ENCODE measurements around the gene ILDR1.

ILDR1 gene

DNA sequence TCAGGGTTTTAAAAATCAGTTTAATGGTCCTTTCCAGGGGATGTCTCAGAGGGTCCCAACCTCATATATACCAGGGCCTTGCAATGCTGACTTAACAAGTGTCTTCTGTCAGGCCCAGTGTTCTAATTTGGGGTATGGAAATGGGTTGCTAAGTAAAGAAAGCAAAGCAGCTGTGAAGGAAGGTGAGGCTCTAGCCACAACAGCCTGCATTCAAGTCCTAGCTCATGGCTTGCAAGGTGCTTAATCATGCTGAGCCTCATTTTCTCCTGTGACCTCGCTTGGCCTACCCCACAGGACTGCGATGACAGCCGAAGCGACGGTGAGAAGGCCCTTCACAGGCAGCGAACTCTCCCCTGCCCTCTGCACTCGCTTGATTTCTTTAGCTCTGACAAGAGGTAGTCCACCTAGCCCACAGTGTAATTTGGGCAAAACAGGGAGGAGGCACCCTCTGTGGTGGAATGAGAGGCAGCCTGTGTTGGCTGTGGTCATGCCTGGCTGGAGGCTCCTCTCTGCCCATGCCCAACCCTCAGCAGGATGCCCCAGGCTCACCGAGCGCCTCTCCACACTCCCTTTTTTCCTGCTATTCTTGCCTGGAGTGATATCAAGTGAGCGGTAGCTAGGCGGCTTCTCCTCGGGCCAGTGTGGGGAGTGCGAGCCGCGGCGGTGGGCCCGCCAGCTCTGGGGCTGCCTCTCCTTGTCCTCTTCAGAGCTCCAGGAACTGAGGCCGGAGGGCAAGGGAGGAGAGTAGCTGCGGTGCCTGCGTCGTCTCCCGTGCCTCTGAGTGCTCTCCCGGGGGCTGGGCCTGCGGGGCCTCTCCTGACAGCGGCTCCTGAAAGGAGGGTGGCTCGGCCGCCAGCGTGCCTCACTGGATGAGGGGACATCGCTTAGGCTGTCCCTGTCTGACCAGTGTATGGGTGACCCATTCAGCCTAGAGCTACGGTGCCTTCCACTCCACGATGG lies 29.2 kb downstream of the ILDR1 start:
- DNase-seq (ENCODE audit: low spot score), result no peak

DNA sequence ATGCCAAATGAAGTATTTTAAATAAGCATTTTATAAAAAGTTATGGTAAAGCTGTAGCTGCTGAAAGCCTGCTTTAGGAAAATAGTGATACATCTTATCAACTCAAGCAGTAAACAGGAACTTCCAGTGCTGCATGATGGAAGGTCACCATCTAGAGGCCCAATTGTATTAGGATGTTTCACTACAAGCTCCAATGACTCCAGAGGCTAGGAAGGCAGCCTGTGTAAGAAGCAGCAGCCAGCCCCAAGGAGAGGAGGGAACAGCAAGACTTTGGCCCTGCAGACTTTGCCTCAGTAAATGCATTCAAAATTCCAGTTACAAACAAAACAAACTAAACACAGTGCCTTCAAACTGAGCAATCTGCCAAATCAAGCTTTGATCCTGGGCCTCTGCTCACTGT lies 32.1 kb downstream of the ILDR1 start:
- no peak for DNase-seq (ENCODE audit: low spot score)

DNA sequence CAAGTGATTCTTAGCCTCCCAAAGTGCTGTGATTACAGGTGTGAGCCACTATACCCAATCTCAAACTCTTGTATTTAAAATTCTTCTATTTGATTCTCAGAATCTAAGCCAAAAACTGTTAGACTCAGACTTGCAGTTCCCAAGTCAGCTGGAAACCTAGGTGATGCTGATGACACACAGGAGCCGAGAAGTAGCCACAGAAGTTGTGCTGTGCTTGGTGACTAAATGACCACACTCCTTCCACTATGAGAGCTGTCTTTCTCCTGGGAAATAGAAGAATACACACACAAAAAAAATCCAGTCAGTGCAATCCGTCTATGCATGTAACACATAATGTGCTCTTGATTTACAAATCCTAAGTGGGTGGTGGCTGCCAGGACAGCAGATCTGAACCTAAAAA lies 33.9 kb downstream of the ILDR1 start:
- no peak for DNase-seq (ENCODE audit: low spot score)

DNA sequence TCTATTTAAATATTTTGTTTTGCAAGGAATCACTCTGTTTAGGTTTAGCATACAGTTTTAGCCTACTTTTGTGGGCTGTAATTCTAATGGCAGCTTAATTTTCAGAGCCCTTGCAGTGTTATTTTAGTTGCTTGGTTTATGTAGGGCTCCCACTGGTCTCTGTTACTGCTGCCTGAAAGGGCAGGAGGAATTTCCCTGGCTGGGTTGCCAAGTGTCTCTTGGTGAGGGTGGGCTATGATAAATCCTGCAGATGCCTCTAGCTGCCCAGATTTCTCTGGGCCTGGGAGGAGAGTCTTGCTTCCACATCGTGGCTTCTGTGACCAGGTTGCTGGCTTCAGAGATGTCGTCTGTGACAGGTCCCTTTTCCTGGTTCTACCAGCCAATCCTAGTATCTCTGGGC lies 36.2 kb downstream of the ILDR1 start:
- DNase-seq (ENCODE audit: low spot score), result no peak

DNA sequence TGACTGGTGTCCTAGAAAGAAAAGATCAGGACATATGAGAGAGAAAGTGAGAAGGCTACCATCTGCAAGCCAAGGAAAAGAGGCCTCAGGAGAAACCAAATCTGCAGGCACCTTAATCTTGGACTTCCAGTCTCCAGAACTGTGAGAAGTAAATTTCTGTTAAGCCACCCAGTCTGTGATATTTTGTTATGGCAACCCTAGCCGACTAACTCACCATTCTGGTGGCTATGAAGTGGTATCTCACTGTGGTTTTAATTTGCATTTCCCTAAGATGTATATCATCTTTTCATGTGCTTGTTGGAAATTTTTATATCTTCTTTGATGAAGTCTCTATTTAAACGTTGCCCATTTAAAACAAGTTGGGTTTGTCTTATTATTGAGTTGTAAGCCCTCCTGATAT lies 40.6 kb downstream of the ILDR1 start:
- no peak for DNase-seq (ENCODE audit: low spot score)

DNA sequence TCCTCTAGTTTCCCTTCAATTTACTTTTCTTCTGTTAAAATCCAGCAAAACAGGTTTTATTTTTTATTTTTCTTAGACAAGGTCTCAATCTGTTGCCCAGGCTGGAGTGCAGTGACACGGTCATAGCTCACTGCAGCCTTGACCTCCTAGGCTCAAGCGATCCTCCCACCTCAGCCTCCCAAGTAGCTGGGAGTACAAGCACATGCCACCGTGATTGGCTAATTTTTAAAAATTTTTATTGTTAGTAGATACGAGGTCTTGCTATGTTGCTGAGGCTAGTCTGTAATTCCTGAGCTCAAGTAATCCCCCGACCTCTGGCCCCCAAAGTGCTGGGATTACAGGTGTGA lies 41.6 kb downstream of the ILDR1 start:
- DNase-seq (ENCODE audit: low spot score), result no peak

DNA sequence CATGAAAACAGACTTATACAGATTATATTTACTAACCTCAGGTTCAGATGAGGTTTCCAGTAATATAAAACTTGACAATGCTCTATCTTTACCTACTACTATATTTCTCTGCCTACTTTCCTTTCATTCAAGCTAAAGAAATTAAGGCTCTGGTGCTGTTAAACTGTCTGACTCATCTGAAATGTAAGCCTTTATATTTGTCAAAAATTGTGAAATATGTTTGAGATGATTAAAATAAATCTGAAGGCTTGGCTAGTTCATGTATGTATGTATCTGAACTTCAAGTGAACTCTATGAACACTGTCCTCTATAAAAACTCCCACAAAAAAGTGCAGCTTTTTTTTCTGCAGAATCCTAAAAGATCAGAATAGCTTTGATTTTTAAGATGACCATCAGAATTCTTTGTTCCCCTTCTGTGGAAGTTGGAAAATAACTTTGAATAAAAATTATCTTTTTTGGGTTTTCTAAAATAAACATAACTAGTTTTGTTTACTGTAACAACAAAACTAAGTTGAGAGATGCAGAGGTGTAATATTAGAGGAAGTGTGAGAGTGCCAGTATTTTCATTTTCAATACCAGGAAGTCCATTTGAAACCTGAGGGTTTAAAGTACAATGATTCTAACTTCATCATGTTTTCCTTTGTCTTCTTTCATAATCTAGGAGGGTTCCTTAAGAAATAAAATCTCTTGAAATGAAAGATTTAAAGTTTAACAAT lies 42.2 kb downstream of the ILDR1 start:
- no peak for DNase-seq (ENCODE audit: low spot score)

DNA sequence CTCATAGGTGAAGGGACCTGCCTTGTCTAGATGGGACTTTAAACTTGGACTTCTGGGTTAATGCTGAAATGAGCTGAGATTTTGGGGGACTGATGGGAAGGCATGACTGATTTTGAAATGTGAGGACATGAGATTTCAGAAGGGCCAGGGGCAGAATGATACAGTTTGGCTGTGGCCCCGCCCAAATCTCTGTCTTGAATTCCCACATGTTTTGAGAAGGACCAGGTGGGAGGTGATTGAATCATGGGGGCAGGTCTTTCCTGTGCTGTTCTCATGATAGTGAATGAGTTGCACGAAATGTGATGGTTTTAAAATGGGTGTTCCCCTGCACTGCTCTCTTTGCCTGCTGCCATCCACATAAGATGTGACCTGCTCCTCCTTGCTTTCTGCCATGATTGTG lies 42.8 kb downstream of the ILDR1 start:
- no peak for DNase-seq (ENCODE audit: low spot score)

DNA sequence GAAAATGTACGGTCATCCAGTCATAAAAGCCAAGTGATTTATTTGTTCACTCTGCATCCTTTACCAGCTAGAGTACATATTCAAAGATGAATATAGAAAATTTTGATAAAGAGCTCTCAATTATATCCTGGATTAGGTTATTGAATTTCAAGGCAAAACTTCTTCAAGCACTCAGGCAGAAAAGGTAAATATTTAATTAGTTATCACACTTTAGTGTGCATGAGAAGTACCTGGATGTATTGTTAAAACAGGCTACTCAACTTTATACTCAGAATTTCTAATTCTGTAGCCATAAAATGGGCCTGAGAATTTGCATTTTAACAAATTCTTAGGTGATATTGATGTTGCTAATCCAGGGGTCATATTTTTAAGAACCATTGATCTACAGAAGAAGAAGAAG lies 45.3 kb downstream of the ILDR1 start:
- DNase-seq (ENCODE audit: low spot score), result no peak

DNA sequence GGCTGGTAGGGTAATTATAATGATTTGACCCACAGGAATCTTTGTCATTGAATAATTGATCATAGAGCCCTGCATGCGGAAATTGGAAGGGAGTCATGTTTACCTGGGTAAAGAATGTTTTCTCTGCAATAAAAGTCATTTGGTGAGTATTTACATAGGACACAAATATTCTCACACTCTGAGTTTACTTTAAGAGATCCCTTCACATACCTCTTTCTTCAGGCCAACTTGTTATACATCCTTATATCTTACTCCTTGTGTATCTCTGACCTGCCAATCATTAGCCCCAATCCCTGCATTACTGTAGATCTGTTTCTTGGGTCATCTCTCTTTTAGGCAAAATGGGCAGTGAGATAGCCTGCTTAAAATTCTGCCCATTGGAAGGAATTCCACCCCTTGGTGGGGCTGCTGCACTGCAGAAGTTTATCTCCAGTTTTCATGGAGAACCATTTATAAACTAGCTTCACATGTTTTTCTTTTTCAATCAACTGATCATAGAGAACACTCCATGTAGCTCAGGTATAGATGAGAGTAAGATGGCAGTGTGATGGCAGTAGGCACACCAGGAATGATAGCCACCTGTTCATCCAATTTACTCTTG lies 46.2 kb downstream of the ILDR1 start:
- DNase-seq (ENCODE audit: low spot score), result no peak

DNA sequence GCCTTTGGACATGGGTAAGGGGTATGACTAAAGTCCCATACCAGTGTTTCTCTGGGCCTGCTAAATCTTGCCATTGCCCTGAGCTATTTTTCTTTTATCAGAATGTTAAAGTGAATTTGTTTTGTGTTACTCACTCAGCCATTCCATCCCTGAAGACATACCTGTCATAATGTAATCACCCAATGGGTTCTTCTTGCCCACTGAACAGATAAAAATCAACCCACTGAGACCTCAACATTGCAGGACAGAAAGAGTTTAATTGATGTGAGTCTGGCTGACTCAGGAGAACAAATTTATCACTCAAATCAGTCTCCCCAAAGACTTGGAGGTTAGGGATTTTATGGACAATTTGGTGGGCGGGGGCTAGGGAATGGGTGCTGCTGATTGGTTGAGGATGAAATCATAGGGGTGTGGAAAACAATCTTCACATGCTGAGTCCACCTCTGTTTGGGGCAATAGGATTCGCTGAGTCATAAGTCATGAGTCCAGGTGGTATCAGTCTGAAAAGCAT lies 47.4 kb downstream of the ILDR1 start:
- no peak for DNase-seq (ENCODE audit: low spot score)

DNA sequence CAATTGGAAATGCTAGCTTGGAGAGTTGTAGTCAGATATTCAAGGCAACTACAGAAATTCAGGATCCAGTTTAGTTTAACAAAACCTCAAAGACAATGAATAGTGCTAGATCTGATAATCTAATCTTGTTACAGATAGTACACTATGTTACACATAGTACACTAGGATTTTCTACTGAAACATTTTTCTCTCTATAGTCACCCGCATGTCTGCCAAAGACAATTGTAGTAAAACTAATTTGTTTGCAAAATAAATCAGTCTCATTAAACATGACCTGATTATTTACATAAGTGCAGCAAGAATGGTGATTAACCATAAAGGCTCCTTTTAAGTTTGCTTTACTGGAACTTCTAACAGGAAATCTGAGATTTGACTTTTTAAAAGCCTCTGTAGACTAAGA lies 52.0 kb downstream of the ILDR1 start:
- no peak for DNase-seq (ENCODE audit: low spot score)

DNA sequence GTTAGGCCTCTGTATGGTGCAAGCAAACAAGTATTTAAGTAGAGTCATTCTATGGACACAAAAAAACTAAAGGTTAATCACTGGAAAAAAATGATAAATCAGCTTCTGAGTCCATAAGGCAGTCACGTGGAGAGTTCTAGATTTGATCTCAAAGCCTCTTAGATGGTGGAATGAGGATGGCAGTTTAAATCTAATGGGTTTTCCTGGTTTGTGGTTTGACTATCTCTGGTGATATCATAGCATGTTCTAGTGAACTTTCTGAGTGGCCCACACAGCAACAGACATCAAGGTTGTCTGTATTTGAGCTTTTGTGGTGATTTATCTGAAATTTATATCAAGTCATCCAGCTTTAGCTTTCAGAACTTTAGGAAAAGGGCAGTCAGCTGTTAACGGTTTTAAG lies 52.4 kb downstream of the ILDR1 start:
- DNase-seq (ENCODE audit: low spot score), result no peak

DNA sequence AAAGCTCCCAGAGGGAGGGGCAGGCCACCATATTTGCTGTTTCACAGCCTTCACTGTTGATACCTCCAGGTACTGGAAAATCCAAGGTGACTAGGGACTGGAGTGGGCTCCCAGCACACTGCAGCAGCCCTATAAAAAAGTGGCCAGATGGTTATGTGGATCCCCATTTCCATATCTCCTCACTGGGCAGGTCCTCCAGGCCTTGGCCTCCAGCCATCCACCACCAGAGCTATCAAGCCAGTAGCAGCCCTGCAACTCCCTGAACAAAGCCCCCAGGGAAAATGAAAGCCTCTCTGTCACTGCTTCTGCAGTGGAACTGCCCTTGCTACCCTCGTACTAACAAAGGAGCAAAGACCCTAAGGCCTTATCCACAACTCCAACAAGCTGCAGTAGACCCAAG lies 58.4 kb downstream of the ILDR1 start:
- no peak for DNase-seq (ENCODE audit: low spot score)

DNA sequence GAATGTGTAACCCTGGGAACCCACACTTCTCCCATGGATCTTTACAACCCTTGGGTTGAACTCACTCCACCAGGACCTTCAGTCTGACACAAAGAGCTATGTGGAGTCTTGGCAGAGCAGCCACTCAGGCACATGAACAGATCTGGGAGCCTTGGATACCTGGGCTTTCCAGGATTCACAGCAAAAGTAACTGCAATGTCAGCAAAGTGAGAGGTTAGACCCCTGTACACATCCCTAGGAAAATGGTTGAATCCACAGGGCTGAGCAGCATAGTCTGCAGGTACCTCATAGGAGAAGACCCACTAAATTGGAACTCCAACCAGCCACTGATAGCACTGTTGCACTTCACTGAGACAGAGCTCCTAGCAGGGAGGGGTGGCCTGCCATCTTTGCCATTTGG lies 59.6 kb downstream of the ILDR1 start:
- DNase-seq (ENCODE audit: low spot score), result no peak

DNA sequence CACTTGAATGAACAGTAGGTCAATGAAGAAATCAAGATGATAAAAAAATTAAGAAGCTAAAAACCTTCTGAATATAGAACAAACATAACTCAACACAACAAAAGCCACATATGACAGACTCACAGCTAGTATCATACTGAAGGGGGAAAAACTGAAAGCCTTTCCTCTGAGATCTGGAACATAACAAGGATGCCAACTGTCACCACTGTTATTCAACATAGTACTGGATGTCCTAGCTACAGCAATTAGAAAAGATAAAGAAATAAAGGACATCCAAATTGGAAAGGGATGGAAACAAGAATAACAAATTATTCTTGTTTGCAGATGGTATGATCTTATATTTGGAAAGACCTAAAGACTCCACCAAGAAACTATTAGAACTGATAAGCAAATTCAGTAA lies 60.8 kb downstream of the ILDR1 start:
- DNase-seq (ENCODE audit: low spot score), result no peak

DNA sequence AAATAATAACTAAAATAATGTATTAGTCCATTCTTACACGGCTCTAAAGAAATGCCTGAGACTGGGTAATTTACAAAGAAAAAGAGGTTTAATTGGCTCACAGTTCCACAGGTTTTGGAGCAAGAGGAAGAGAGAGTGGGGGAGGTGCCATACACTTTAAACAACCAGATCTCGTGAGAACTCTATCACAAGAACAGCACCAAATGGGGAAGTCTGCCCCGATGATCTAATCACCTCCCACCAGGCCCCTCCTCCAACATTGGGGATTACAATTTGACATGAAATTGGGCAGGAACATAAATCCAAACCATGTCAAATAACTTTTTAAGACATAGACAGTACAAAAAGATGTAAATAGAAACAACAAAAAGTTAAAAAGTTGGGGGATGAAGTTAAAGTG lies 63.2 kb downstream of the ILDR1 start:
- DNase-seq (ENCODE audit: low spot score), result no peak

DNA sequence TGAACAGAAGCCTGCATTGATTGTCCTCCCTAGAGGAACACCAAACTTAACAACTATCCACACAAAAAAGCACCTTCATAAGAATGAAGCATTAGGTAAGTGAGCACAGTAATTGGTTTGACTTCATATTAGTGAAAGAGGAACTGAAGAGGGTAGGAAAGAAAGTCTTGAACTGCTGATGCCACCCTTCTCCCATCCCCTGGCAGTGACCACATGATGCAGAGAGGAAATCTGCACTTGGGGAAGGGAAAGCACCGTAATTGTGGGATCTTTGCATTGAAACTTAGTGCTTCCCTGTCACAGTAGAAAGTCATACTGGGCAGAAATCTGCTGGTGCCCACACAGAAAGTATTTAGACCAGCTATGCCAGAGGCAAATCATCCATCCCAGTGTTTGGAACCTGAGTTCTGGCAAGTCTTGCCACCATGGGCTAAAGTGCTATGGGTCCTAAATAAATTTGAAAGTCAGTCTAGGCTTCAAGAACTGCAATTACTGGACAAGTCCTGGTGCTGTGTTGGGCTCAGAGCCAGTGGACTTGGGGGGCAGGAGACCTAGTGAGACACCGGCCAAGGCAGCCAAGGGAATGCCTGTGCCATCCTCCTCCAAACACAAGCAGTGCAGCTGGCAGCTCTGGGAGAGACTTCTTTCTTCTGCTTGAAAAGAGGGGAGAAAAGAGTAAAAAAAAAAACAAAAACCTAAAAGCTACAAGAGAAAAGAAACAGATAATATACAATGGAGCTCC lies 64.2 kb downstream of the ILDR1 start:
- DNase-seq (ENCODE audit: low spot score), result no peak

DNA sequence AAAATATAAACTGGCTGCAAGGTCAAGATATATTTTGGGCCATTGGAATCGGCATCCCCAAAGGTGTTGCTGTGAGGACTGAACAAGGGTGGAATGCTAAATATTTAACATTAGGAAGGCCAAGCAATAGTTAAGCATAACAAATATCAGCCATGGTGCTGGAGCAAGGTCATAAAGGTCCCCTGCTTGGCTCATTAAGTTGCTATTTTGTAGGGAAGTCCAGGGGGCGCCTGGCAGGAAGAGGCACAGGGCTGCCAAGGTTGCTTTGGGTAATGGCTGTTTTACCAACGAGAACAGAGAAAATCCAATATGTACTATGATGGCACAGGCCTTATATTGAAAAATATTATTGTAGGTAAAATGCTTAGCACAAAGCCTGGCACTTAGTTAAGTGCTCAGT lies 65.7 kb downstream of the ILDR1 start:
- no peak for DNase-seq (ENCODE audit: low spot score)

DNA sequence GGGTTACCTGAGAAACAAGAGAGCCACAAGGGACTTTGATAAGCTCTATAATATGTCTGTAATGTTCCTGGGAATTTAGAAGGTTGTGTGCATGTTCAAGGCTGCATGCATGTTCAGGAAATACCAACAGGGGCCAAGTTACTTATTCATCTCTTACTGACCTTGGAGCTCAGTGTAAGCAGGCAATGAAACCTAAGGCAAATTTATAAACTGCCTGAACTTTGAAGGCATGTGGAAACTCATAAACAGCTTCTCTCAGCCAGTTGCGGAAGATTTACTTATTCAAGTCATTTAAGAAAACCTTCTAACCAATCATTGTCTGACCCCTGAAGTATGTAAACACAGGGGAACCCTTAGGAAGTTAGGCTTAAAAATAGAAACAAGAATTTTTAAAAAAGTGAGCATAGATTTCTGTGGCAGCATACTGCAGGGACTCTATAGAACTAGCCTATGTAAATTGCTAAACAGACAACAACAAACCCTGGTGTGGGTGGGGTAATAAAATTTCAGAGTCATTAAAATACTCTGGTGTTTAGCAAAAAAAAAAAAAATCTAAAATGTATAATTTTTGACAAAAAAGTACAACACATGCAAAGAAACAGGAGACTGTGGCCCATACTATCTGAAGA lies 70.6 kb downstream of the ILDR1 start:
- no peak for DNase-seq (ENCODE audit: low spot score)

DNA sequence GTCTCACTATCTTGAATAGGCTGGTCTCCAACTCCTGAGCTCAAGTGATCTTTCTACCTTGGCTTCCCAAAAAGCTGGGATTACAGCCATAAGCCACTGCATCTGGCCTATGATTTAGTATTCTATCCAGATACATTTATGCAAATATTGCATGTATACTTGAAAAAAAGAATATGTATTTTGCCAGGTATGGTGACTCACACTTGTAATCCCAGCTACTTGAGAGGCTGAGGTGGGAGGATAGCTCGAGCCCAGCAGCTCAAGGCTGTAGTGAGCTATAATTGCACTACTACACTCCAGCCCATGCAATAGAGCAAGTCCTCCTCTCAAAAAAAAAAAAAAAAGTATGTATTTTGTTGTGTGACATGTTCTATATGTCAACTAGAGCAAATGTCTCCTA lies 73.4 kb downstream of the ILDR1 start:
- no peak for DNase-seq (ENCODE audit: low spot score)

DNA sequence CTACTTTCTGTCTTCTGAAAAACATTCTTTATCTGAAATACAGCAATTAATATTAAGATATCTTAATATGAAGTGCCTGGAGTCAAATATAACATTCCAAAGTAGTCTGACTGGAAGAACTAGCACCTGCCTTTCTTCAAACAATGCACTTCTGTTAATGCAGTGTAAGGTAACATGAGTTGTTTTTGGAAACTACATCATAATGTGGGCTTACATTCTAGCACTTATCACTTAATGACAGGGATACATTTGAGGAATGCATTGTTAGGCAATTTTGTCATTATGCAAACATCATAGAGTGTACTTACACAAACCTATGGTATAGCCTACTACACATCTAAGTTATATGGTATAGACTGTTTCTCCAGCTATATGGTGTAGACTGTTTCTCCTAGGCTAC lies 78.6 kb downstream of the ILDR1 start:
- DNase-seq (ENCODE audit: low spot score), result no peak
